HG03354 (cell line): ENCODE data around the gene TSPY3.
"Not testable (repeated sequence)": the region's sequence is repeated elsewhere in the genome, so short reads cannot be mapped to it uniquely, and the experiment has no call there.

Experiments
- ATAC-seq: cut with Tn5 transposase; IDR thresholded peaks from one replicate; pipeline ENCODE4 v1.9.1; 2021; ENCODE audit warnings: mild to moderate bottlenecking; ENCODE audit not compliant: unreplicated experiment, poor library complexity, severe bottlenecking

The TSPY3 gene, protein sequence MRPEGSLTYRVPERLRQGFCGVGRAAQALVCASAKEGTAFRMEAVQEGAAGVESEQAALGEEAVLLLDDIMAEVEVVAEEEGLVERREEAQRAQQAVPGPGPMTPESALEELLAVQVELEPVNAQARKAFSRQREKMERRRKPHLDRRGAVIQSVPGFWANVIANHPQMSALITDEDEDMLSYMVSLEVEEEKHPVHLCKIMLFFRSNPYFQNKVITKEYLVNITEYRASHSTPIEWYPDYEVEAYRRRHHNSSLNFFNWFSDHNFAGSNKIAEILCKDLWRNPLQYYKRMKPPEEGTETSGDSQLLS

DNA sequence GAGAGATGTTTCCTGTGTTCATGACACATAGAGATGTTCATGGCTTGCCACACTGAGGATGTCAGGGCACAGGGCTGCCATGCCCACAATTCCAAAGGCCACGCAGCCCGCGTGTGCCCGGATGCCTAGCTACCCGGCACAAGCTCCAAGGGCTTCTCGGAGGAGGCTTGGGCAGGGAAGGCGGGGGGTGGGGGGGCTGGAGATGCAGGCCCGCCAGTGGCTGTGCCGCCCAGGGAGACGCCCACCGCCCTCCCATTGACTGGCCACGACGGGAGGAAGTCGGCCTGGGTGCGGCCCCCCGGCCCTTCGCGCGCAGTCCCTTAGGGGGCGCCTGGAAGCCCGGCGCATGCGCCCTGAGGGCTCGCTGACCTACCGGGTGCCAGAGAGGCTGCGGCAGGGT is at the start of gene TSPY3:
TSS of gene TSPY3 (plus strand) at position 301 of the 400 bp plus-strand sequence. CDS start at position 347, 46 bp downstream.
- ATAC-seq, result not testable (repeated sequence)

DNA sequence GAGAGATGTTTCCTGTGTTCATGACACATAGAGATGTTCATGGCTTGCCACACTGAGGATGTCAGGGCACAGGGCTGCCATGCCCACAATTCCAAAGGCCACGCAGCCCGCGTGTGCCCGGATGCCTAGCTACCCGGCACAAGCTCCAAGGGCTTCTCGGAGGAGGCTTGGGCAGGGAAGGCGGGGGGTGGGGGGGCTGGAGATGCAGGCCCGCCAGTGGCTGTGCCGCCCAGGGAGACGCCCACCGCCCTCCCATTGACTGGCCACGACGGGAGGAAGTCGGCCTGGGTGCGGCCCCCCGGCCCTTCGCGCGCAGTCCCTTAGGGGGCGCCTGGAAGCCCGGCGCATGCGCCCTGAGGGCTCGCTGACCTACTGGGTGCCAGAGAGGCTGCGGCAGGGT is 40.7 kb upstream of the TSPY3 start, which contains the start of gene TSPY8:
TSS of gene TSPY8 (plus strand) at position 301 of the 400 bp plus-strand sequence. CDS start at position 347, 46 bp downstream.
- ATAC-seq, result not testable (repeated sequence)

DNA sequence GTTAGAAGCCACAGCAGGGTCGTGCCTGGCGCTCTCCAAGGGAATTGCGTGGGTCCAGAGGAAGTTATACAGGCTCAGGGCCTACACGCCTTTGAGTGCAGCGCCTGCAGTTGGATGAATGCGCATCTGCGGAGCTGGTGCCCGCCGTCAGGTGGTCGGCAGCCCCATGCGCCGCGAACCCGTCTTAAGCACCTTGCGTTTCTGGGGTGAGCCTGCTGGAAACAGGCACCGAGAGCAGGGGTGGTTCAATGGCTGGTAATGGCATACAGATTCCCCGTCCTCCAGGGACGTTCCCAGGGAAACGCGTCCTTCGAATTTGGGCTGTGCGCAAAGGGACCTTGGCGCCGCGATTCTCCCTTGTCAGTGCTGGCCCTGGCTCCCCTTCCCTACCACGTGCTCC is 1.7 kb upstream of the TSPY3 start:
- not testable (repeated sequence) for ATAC-seq
